ENCODE results near the gene PFN3.

DNA sequence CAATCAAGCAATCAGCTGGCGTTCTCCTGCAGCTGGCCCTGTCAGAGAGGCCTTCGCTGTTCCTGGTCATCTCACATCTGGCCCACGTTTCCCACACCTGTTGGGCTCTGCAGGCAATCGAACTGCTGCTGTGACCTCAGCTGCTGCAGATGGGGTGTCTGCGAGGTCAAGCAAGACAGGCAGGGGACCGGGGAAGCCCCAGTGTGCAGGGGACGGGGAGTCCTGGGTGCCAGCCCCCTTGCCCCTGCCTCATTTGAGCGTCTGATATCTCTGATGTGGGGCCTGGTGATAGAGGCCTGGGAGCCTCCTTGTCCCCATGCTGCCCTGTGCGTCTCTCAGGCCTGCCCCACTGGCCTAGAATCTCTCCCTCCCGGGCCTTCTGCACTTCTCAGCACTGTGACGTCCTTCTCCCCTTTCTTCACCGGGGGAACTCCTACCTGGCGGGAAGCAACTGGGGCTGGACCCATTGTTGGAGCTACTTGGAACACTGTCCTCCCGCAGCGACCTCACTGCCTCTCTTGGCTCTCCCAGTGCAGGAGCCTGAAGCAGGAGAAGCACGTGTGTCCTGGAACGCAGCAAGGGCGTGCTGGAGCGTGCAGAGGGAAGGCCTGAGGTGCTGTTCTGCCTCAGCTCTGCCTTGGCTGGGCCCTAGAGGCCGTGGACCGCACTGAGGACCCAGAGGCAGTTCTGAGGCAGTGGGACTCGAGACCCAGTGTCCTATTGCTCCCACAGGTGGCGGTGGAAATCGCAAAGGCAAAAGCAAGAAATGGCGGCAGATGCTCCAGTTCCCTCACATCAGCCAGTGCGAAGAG is 29.9 kb upstream of the PFN3 start:
- TF ChIP-seq POLR2AphosphoS5 (IDR thresholded peaks at IDR 0.05; ENCODE audit: low read depth, low read length) (no peak), TAF1 (IDR thresholded peaks at IDR 0.05; ENCODE audit: borderline replicate concordance, insufficient read depth, low read length) (no peak), FOXP2 (optimal IDR thresholded peaks at IDR 0.05; ENCODE audit: borderline replicate concordance, extremely low read depth, extremely low read length, insufficient read depth) (no peak), SIN3A (IDR thresholded peaks at IDR 0.05; ENCODE audit: borderline replicate concordance, insufficient read depth, low read length) (no peak)
- TF ChIP-seq, protein P1, sequence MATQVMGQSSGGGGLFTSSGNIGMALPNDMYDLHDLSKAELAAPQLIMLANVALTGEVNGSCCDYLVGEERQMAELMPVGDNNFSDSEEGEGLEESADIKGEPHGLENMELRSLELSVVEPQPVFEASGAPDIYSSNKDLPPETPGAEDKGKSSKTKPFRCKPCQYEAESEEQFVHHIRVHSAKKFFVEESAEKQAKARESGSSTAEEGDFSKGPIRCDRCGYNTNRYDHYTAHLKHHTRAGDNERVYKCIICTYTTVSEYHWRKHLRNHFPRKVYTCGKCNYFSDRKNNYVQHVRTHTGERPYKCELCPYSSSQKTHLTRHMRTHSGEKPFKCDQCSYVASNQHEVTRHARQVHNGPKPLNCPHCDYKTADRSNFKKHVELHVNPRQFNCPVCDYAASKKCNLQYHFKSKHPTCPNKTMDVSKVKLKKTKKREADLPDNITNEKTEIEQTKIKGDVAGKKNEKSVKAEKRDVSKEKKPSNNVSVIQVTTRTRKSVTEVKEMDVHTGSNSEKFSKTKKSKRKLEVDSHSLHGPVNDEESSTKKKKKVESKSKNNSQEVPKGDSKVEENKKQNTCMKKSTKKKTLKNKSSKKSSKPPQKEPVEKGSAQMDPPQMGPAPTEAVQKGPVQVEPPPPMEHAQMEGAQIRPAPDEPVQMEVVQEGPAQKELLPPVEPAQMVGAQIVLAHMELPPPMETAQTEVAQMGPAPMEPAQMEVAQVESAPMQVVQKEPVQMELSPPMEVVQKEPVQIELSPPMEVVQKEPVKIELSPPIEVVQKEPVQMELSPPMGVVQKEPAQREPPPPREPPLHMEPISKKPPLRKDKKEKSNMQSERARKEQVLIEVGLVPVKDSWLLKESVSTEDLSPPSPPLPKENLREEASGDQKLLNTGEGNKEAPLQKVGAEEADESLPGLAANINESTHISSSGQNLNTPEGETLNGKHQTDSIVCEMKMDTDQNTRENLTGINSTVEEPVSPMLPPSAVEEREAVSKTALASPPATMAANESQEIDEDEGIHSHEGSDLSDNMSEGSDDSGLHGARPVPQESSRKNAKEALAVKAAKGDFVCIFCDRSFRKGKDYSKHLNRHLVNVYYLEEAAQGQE (IDR thresholded peaks at IDR 0.05; ENCODE audit: insufficient read depth in 1 of 2, low read depth in 2 of 2, low read length in 2 of 2) = no peak
